DOHH2 (cell line): ENCODE data around the gene TLCD5.
A peak's percentile ranks its signal among the peaks of the same experiment; 100 is the strongest.

ENCODE experiments used
- H3F3A ChIP-seq: fragments of 200-600 bp; sonication (generic), shearing (Covaris generic); 2 replicates; pipeline ENCODE4 v1.6.0; 2016; ENCODE audit warnings: antibody characterized with exemption, mild to moderate bottlenecking; ENCODE audit not compliant: control insufficient read depth, insufficient read depth
- H3K27ac ChIP-seq: fragments of 200-600 bp; sonication (generic); 2 replicates; pipeline ENCODE4 v1.5.1; 2014; ENCODE audit warnings: low read depth, mild to moderate bottlenecking, low read length, moderate library complexity
- H3K27me3 ChIP-seq: fragments of 200-600 bp; sonication (generic); 2 replicates; pipeline ENCODE4 v1.6.1; 2014; ENCODE audit warnings: mild to moderate bottlenecking, low read length, mixed read lengths; ENCODE audit not compliant: control insufficient read depth
- H3K36me3 ChIP-seq: fragments of 200-600 bp; sonication (generic); 2 replicates; pipeline ENCODE4 v1.6.1; 2014; ENCODE audit warnings: mild to moderate bottlenecking, low read length, moderate library complexity, mixed read lengths; ENCODE audit not compliant: control insufficient read depth
- H3K4me1 ChIP-seq: fragments of 200-600 bp; sonication (generic); 2 replicates; pipeline ENCODE4 v1.6.1; 2014; ENCODE audit warnings: mild to moderate bottlenecking, low read length, mixed read lengths; ENCODE audit not compliant: control insufficient read depth
- H3K4me2 ChIP-seq: fragments of 200-600 bp; sonication (generic); 2 replicates; pipeline ENCODE4 v1.6.0; 2014; ENCODE audit warnings: mild to moderate bottlenecking, low read length, moderate library complexity
- H3K4me3 ChIP-seq: fragments of 200-600 bp; sonication (generic); 2 replicates; pipeline ENCODE4 v1.5.1; 2014; ENCODE audit warnings: mild to moderate bottlenecking, low read length, mixed read lengths
- H3K79me2 ChIP-seq: fragments of 200-600 bp; sonication (generic); 2 replicates; pipeline ENCODE4 v1.6.1; 2014; ENCODE audit warnings: mild to moderate bottlenecking, low read length, mixed read lengths; ENCODE audit not compliant: control insufficient read depth
- H3K9me2 ChIP-seq: fragments of 200-600 bp; sonication (generic); replicated peaks from 2 replicates; pipeline ENCODE4 v1.6.1; 2014; ENCODE audit warnings: mild to moderate bottlenecking, low read length, mixed read lengths; ENCODE audit not compliant: control insufficient read depth
- H3K9me3 ChIP-seq: fragments of 200-600 bp; sonication (generic); 2 replicates; pipeline ENCODE4 v1.6.1; 2014; ENCODE audit warnings: antibody characterized with exemption, low read length, mixed read lengths; ENCODE audit not compliant: control insufficient read depth, insufficient read depth
- H4K20me1 ChIP-seq: fragments of 200-600 bp; sonication (generic); 2 replicates; pipeline ENCODE4 v1.6.0; 2014; ENCODE audit warnings: low read depth, mild to moderate bottlenecking, antibody characterized with exemption, low read length, moderate library complexity; ENCODE audit not compliant: control insufficient read depth, insufficient read depth
- CTCF ChIP-seq: fragments of 200-600 bp; sonication (generic); IDR thresholded peaks from one replicate; pipeline ENCODE4 v1.5.1; 2014; ENCODE audit warnings: antibody characterized with exemption, mild to moderate bottlenecking, low read depth, low read length; ENCODE audit not compliant: poor library complexity, severe bottlenecking
- EZH2phosphoT487 ChIP-seq: fragments of 200-600 bp; sonication (generic); IDR thresholded peaks from 2 replicates; pipeline ENCODE4 v1.6.1; 2017; ENCODE audit warnings: borderline replicate concordance, mild to moderate bottlenecking, antibody characterized with exemption, low read length, moderate library complexity, mixed read lengths

The TLCD5 gene

GRCh38 chr11:120334894-120335462 lies 9.9 kb downstream of the TLCD5 start:
- Histone ChIP-seq H3K79me2 (peaks cover 29% of the 10 kb centered on the region), H3K9me3 (no peaks in the 10 kb centered on the region), H3K36me3 (no peaks in the 10 kb centered on the region), H3K4me2 (peak overlapping the region; percentile 69), H3K27ac (no peak overlapping the region), H3K9me2 (no peaks in the 10 kb centered on the region), H3K4me1 (peaks cover 27% of the 10 kb centered on the region), H4K20me1 (peaks cover 17% of the 10 kb centered on the region), H3F3A (peaks cover 9% of the 10 kb centered on the region), H3K4me3 (peak overlapping the region; percentile 75), H3K27me3 (peaks cover 27% of the 10 kb centered on the region)
- TF ChIP-seq EZH2phosphoT487 (no peak), CTCF (peak; percentile 61)

GRCh38 chr11:120335556-120335907 lies 10.4 kb downstream of the TLCD5 start:
- H3F3A ChIP-seq = peaks cover 9% of the 10 kb centered on the region

GRCh38 chr11:120335908-120336640 lies 11.0 kb downstream of the TLCD5 start, which contains the start of gene ARHGEF12:
Gene ARHGEF12, plus strand, starts transcription at chr11:120336413. Its CDS starts 831 bp downstream, at chr11:120337244.
- peaks cover 27% of the 10 kb centered on the region for H3K4me1 ChIP-seq
- H3K4me3 ChIP-seq = peak within 1 kb of the TSS; percentile 75
- H3K27ac ChIP-seq = no peak within 1 kb of the TSS

More at GRCh38 chr11:120335556-120335907, 10.4 kb downstream of the TLCD5 start:
- peaks cover 19% of the 10 kb centered on the region for H4K20me1 ChIP-seq
- peaks cover 33% of the 10 kb centered on the region for H3K27me3 ChIP-seq
- no peak for TF ChIP-seq CTCF
- TF ChIP-seq EZH2phosphoT487 = no peak
- H3K36me3 ChIP-seq = no peaks in the 10 kb centered on the region
- H3K4me3 ChIP-seq = peak overlapping the region; percentile 75
- peak overlapping the region; percentile 69 for H3K4me2 ChIP-seq
- H3K9me2 ChIP-seq = no peaks in the 10 kb centered on the region
- no peak overlapping the region for H3K27ac ChIP-seq
- no peaks in the 10 kb centered on the region for H3K9me3 ChIP-seq
- peaks cover 33% of the 10 kb centered on the region for H3K79me2 ChIP-seq
- peaks cover 27% of the 10 kb centered on the region for H3K4me1 ChIP-seq

More at GRCh38 chr11:120335908-120336640, 11.0 kb downstream of the TLCD5 start, which contains the start of gene ARHGEF12:
- Histone ChIP-seq H3K9me2 (no peaks in the 10 kb centered on the region), H4K20me1 (peaks cover 20% of the 10 kb centered on the region), H3K9me3 (no peaks in the 10 kb centered on the region), H3K4me2 (peak within 1 kb of the TSS; percentile 69), H3F3A (peaks cover 9% of the 10 kb centered on the region), H3K27me3 (peaks cover 36% of the 10 kb centered on the region), H3K36me3 (no peaks in the 10 kb centered on the region), H3K79me2 (peaks cover 38% of the 10 kb centered on the region)
- no peak for TF ChIP-seq EZH2phosphoT487
- TF ChIP-seq CTCF = peak; percentile 89
